HG02759 (cell line): ENCODE results near the gene RAD23A.
"Not testable (repeated sequence)": the region's sequence is repeated elsewhere in the genome, so short reads cannot be mapped to it uniquely, and the experiment has no call there.

Experiments
- ATAC-seq: cut with Tn5 transposase; IDR thresholded peaks from one replicate; pipeline ENCODE4 v1.9.1; 2021; ENCODE audit warnings: mild to moderate bottlenecking, moderate library complexity; ENCODE audit not compliant: unreplicated experiment

The RAD23A gene

GRCh38 chr19:12945479-12946091 is at the start of gene RAD23A:
Gene RAD23A, plus strand, starts transcription at chr19:12945862. Its CDS starts 87 bp downstream, at chr19:12945949.
- ATAC-seq: peak; percentile 87

GRCh38 chr19:12896460-12896859 is 49.2 kb upstream of the RAD23A start:
- no peak for ATAC-seq

- peak; percentile 75 for ATAC-seq
These were observed 45.7 kb upstream of the RAD23A start for GRCh38 chr19:12899891-12900518.

- ATAC-seq: no peak
These were observed 38.5 kb upstream of the RAD23A start for GRCh38 chr19:12907166-12907565.

- ATAC-seq: no peak
These were observed 33.1 kb upstream of the RAD23A start for GRCh38 chr19:12912571-12912970.

GRCh38 chr19:12913011-12913561 is 32.6 kb upstream of the RAD23A start:
- no peak for ATAC-seq

- no peak for ATAC-seq
These were observed 31.6 kb upstream of the RAD23A start for GRCh38 chr19:12913851-12914690.

- ATAC-seq: not testable (repeated sequence)
These were observed 29.8 kb upstream of the RAD23A start for GRCh38 chr19:12915860-12916259.

GRCh38 chr19:12918253-12918652 is 27.4 kb upstream of the RAD23A start:
- ATAC-seq: no peak

- ATAC-seq: no peak
These were observed 24.6 kb upstream of the RAD23A start for GRCh38 chr19:12921047-12921446.

- ATAC-seq: no peak
These were observed 22.7 kb upstream of the RAD23A start for GRCh38 chr19:12922959-12923358.

GRCh38 chr19:12924621-12925310 is 20.9 kb upstream of the RAD23A start:
- ATAC-seq: no peak

GRCh38 chr19:12930002-12930645 is 15.5 kb upstream of the RAD23A start:
- ATAC-seq: no peak

- ATAC-seq: peak; percentile 7
These were observed 13.0 kb upstream of the RAD23A start for GRCh38 chr19:12932392-12933286.

GRCh38 chr19:12933287-12934072 is 12.2 kb upstream of the RAD23A start, which contains the start of gene FARSA:
Gene FARSA, minus strand, starts transcription at chr19:12933711. Its CDS starts 15 bp downstream, at chr19:12933696.
- ATAC-seq: peak; percentile 48

GRCh38 chr19:12935071-12935470 is 10.6 kb upstream of the RAD23A start:
- no peak for ATAC-seq

- no peak for ATAC-seq
These were observed 9.1 kb upstream of the RAD23A start for GRCh38 chr19:12936582-12936981.

GRCh38 chr19:12937093-12937926 is 8.4 kb upstream of the RAD23A start:
- no peak for ATAC-seq
